ENCODE measurements around the gene LLGL2. TPM values are rescaled to one million over a fixed set of nuclear protein-coding genes. Genes with fewer than 3 reads are reported as not detected.

The LLGL2 gene
- total RNA-seq, 1 experiment from 2014 or later, result 165 TPM

GRCh38 chr17:75535119-75535537, 9.6 kb downstream of the LLGL2 start:
- H3K9me3 ChIP-seq, result no peaks in the 10 kb centered on the region
- H3K27me3 Mint-ChIP-seq (ENCODE audit: insufficient read depth, unreplicated experiment), result no peaks in the 10 kb centered on the region
- ChIA-PET POLR2A (interaction anchor here (0.8 kb wide), 1 partner anchor 9 kb away, joined by 3 read pairs; no protein-coding TSS in a partner anchor), CTCF (interaction anchor here (0.8 to 1.5 kb wide), 3 partner anchors 9 to 99 kb away, joined by 3 to 5 read pairs (median 4); partner anchors contain the start of gene TSEN54)
- intact Hi-C loops (cut with micrococcal nuclease; ENCODE audit: unreplicated experiment), result no loop called here
- no peaks in the 10 kb centered on the region for H3K9me3 Mint-ChIP-seq (ENCODE audit: unreplicated experiment)
- H3K27me3 ChIP-seq (replicated peaks; ENCODE audit: control insufficient read depth, insufficient read depth, low read length), result no peaks in the 10 kb centered on the region
- H3K36me3 ChIP-seq (ENCODE audit: control insufficient read depth, insufficient read depth, low read length), result no peaks in the 10 kb centered on the region; the same call in 1 of the 2 replicates
- H3K36me3 Mint-ChIP-seq (ENCODE audit: insufficient read depth, unreplicated experiment), result peaks cover 69% of the 10 kb centered on the region
- BruUV-seq (replicated peaks), result no TSS peak
- peak in 1 of 2 experiments; percentile 52 for DNase-seq
- peaks cover 52% of the 10 kb centered on the region for H3K4me1 Mint-ChIP-seq (ENCODE audit: low read depth, unreplicated experiment)
- TF ChIP-seq CTCF (IDR thresholded peaks at IDR 0.05; ENCODE audit: insufficient read depth in 1 of 2, low read depth in 1 of 2, low read length in 1 of 2, severe bottlenecking in 1 of 2, unreplicated experiment in 1 of 2), result no peak
- H3K27ac Mint-ChIP-seq (ENCODE audit: unreplicated experiment), result peak overlapping the region; percentile 95
- no peak overlapping the region for H3K4me3 ChIP-seq (ENCODE audit: low read depth, low read length)
- peak overlapping the region; percentile 63 for H3K4me3 Mint-ChIP-seq (ENCODE audit: unreplicated experiment)
- H3K4me1 ChIP-seq, result peaks cover 68% of the 10 kb centered on the region

DNA sequence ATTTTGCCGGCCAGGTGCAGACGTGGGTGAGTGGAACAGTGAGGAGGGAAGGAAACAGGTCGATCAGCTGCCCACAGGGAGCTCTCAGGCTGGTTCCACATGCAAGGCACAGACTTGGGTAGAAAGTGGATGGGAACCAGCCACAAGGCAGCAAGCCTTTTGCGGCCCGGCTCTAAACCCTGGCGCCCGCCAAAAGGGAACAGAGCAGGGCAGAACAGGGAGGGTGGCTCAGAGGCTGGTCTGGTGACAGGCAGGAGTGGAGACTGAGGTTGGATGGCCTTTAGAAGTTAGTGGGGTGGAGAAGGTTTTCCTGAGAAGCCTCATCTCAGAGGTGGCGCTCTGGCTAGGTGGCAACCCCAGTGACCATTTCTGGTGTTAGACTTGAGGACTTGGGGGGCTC, 10.4 kb downstream of the LLGL2 start:
- H3K27me3 ChIP-seq (replicated peaks; ENCODE audit: control insufficient read depth, insufficient read depth, low read length), result no peaks in the 10 kb centered on the region
- Mint-ChIP-seq H3K9me3 (ENCODE audit: unreplicated experiment) (no peaks in the 10 kb centered on the region), H3K36me3 (ENCODE audit: insufficient read depth, unreplicated experiment) (peaks cover 68% of the 10 kb centered on the region), H3K4me3 (ENCODE audit: unreplicated experiment) (peak overlapping the region; percentile 7), H3K27me3 (ENCODE audit: insufficient read depth, unreplicated experiment) (no peaks in the 10 kb centered on the region), H3K27ac (ENCODE audit: unreplicated experiment) (peak overlapping the region; percentile 95), H3K4me1 (ENCODE audit: low read depth, unreplicated experiment) (peaks cover 56% of the 10 kb centered on the region)
- H3K4me3 ChIP-seq (ENCODE audit: low read depth, low read length), result no peak overlapping the region
- BruUV-seq (replicated peaks), result no TSS peak
- H3K4me1 ChIP-seq, result peaks cover 64% of the 10 kb centered on the region
- intact Hi-C loops (cut with micrococcal nuclease; ENCODE audit: unreplicated experiment), result loop anchor here (1.0 kb wide), 1 partner anchor 17 kb away; no protein-coding TSS in a partner anchor
- H3K36me3 ChIP-seq (ENCODE audit: control insufficient read depth, insufficient read depth, low read length), result peaks cover 1% of the 10 kb centered on the region; the same call in 1 of the 2 replicates
- POLR2A ChIA-PET, result interaction anchor here (0.8 kb wide), 1 partner anchor 10 kb away, joined by 9 read pairs; the partner anchor contains the start of gene LLGL2
- TF ChIP-seq CTCF (IDR thresholded peaks at IDR 0.05; ENCODE audit: insufficient read depth in 1 of 2, low read depth in 1 of 2, low read length in 1 of 2, severe bottlenecking in 1 of 2, unreplicated experiment in 1 of 2), result no peak
- no peaks in the 10 kb centered on the region for H3K9me3 ChIP-seq
- CTCF ChIA-PET, result interaction anchor here (1.0 to 1.5 kb wide), 2 partner anchors 19 to 98 kb away, joined by 4 to 5 read pairs; partner anchors contain the start of gene TSEN54
- no peak for DNase-seq

GRCh38 chr17:75536366-75536765, 10.9 kb downstream of the LLGL2 start:
- Mint-ChIP-seq H3K36me3 (ENCODE audit: insufficient read depth, unreplicated experiment) (peaks cover 66% of the 10 kb centered on the region), H3K27me3 (ENCODE audit: insufficient read depth, unreplicated experiment) (no peaks in the 10 kb centered on the region), H3K4me1 (ENCODE audit: low read depth, unreplicated experiment) (peaks cover 55% of the 10 kb centered on the region), H3K4me3 (ENCODE audit: unreplicated experiment) (peak overlapping the region; percentile 7), H3K27ac (ENCODE audit: unreplicated experiment) (peak overlapping the region; percentile 95), H3K9me3 (ENCODE audit: unreplicated experiment) (no peaks in the 10 kb centered on the region)
- no TSS peak for BruUV-seq (replicated peaks)
- TF ChIP-seq CTCF (IDR thresholded peaks at IDR 0.05; ENCODE audit: insufficient read depth in 1 of 2, low read depth in 1 of 2, low read length in 1 of 2, severe bottlenecking in 1 of 2, unreplicated experiment in 1 of 2), result no peak
- peaks cover 1% of the 10 kb centered on the region; the same call in 1 of the 2 replicates for H3K36me3 ChIP-seq (ENCODE audit: control insufficient read depth, insufficient read depth, low read length)
- H3K27me3 ChIP-seq (replicated peaks; ENCODE audit: control insufficient read depth, insufficient read depth, low read length), result no peaks in the 10 kb centered on the region
- intact Hi-C loops (cut with micrococcal nuclease; ENCODE audit: unreplicated experiment), result loop anchor here (1.0 kb wide), 1 partner anchor 17 kb away; no protein-coding TSS in a partner anchor
- H3K4me1 ChIP-seq, result peaks cover 60% of the 10 kb centered on the region
- ChIA-PET POLR2A (interaction anchor here (0.8 kb wide), 1 partner anchor 11 kb away, joined by 9 read pairs; the partner anchor contains the start of gene LLGL2), CTCF (no interaction called here)
- peak; percentile 65 to 70 for DNase-seq
- no peak overlapping the region for H3K4me3 ChIP-seq (ENCODE audit: low read depth, low read length)
- no peaks in the 10 kb centered on the region for H3K9me3 ChIP-seq

All from Caco-2 (cell line).